ENCODE measurements around the gene PARP4.
"Not testable (repeated sequence)": the region's sequence is repeated elsewhere in the genome, so short reads cannot be mapped to it uniquely, and the experiment has no call there.

- TF ChIP-seq POLR2AphosphoS5 (IDR thresholded peaks at IDR 0.05; ENCODE audit: low read depth, low read length); CTCF (IDR thresholded peaks at IDR 0.05 in 2 of 3, conservative IDR thresholded peaks at IDR 0.05 in 1 of 3; ENCODE audit: borderline replicate concordance in 1 of 3, insufficient read depth in 1 of 3, low read depth in 2 of 3, low read length in 2 of 3); RAD21 (IDR thresholded peaks at IDR 0.05; ENCODE audit: low read depth); POLR2A (IDR thresholded peaks at IDR 0.05; ENCODE audit: borderline replicate concordance, extremely low read depth, insufficient read depth, insufficient read length); MAX (IDR thresholded peaks at IDR 0.05); ZFX (IDR thresholded peaks at IDR 0.05); FOSL1 (IDR thresholded peaks at IDR 0.05; ENCODE audit: low read depth); EGR1 (IDR thresholded peaks at IDR 0.05; ENCODE audit: low read depth); EZH2 (IDR thresholded peaks at IDR 0.05); CEBPB (IDR thresholded peaks at IDR 0.05; ENCODE audit: low read depth): not testable (repeated sequence)
These were observed 26.4 kb downstream of the PARP4 start for GRCh38 chr13:24486017-24486657.

All from HCT116 (cell line).